ENCODE data around the gene STAB2. TPM values are rescaled to one million over a fixed set of nuclear protein-coding genes. Genes with fewer than 3 reads are reported as not detected.

The STAB2 gene
- total RNA-seq, result 1 to 10 TPM in 1 of 4 donors, under 1 TPM in 3; under 0.01 to 2.5 (median 0.43) TPM

DNA sequence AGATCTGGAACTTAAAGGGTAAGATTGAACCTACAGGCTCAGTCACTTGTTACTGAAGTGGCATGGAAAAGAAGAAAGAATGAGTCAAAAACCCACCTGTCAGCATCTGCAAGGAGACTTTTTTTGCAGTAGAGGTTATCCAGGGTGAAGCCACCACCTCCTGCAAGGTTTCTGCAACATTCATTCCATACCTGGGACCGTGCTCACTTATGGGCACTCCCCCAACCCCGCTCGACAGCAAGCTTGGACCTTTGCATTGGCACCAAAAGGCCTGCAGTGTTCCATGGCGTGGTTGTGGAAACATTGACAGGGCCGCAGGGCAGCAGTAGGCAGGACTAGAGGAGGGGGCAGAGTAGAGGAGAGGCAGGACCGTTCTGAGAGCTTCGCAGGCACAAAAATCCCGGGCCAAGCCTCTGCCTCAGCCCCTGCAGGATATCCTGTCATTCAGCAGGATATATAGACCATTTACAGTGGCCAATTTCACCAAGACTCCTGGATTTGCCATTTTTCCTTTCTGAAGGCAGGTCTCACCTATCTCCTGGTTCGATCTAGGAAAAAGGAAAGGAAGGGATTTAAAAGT, at the start of gene STAB2:
TSS of gene STAB2 (plus strand) at position 483 of the 580 bp plus-strand sequence. CDS start 204 bp downstream, outside the sequence.
- ATAC-seq (ENCODE audit: low FRiP score), result no peak

GRCh38 chr12:103538397-103538796, 48.7 kb upstream of the STAB2 start:
- no peak for TF ChIP-seq CTCF (IDR thresholded peaks at IDR 0.05)
- DNase-seq (ENCODE audit: low spot score), result no peak
- no peak for ATAC-seq (ENCODE audit: low FRiP score)

More for the DNA sequence above, at the start of gene STAB2:
- DNase-seq (ENCODE audit: low spot score), result no peak
- TF ChIP-seq CTCF (IDR thresholded peaks at IDR 0.05), result no peak

DNA sequence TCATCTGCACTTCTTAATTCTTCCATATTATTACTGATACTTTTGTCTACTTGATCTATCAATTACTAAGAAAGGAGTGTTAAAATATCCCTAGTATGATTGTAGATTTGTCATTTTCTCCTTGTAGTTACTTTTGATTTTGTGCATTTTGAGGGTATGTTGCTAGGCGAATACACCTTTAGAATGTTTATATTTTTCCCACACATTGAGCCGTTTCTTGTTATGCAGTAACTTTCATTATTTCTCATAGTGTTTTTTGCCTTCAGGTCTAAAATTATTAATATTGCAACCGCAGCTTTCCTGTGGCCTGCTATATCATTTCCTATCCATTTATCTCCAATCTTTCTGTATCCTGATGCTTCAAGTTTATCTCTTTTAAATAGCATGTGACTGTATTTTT, 46.8 kb upstream of the STAB2 start:
- DNase-seq (ENCODE audit: low spot score) (no peak), ATAC-seq (ENCODE audit: low FRiP score) (no peak)
- no peak for TF ChIP-seq CTCF (IDR thresholded peaks at IDR 0.05)

GRCh38 chr12:103542078-103542477, 45.0 kb upstream of the STAB2 start:
- no peak for ATAC-seq (ENCODE audit: low FRiP score)
- no peak for DNase-seq (ENCODE audit: low spot score)
- no peak for TF ChIP-seq CTCF (IDR thresholded peaks at IDR 0.05)

DNA sequence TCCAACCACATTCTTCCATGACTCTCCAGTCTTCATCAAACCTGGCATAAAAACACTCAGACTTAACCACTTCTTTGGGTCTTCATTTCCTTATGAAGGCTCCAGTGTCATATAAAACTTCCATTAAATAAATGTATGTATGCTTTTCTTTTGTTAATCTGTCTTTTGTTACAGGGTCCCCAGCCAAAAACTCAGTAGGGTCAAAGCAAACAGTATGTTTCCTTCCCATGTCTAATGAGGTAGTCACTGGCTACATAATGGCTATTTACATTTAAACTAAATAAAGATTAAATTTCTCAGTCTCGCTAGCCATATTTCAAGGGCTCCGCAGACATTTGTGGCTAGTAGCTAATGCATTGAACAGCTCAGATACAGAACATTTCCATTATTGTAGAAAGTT, 40.1 kb upstream of the STAB2 start:
- DNase-seq (ENCODE audit: low spot score), result no peak
- ATAC-seq (ENCODE audit: low FRiP score), result no peak
- TF ChIP-seq CTCF (IDR thresholded peaks at IDR 0.05), result no peak

DNA sequence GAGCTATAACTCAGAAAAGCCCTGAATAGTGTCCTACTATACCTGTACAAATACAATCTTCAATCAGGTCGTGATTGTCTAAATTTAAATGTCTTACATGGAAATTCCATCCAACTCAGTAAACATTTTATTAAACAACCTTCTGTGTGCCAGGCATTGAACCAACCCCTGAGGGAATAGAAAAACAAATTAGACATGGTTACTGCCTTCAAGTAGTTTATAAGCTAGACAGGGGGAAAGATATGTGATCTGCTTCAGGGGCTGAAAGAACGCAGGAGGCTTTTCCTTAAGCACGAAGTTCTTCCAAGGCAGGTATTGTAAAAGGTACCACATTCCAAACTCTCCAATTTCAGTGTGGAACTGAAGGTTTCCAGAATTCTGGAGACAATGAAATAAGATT, 39.7 kb upstream of the STAB2 start:
- no peak for ATAC-seq (ENCODE audit: low FRiP score)
- TF ChIP-seq CTCF (IDR thresholded peaks at IDR 0.05), result no peak
- no peak for DNase-seq (ENCODE audit: low spot score)

GRCh38 chr12:103547929-103548328, 39.1 kb upstream of the STAB2 start:
- ATAC-seq (ENCODE audit: low FRiP score), result no peak
- no peak for TF ChIP-seq CTCF (IDR thresholded peaks at IDR 0.05)

More at GRCh38 chr12:103547929-103548328, 39.1 kb upstream of the STAB2 start:
- DNase-seq (ENCODE audit: low spot score), result no peak
